CMK (cell line): ENCODE data around the gene CEP41.

ENCODE experiments used
- DNase-seq: peaks from one replicate; pipeline ENCODE4 v3.0.0-alpha.2; 2010; ENCODE audit warnings: low read depth

CEP41 gene

DNA sequence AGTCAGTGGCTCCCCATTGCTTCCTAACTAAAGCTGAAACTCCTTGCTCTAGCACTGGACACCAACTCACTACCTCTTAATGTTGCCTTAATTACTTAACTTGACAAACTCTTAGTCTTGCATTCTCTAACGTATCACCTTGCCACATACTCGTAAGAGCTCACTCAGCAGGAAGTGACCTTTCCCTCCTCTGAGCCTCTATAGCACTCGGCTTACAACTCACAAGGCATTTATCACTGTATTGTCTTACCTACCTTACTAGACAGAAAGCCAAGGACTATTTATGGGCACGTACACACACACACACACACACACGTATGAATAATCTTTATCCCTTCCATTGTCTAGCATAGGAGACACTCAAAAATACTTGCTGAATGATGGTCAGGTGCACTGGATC is 21.2 kb downstream of the CEP41 start:
- no peak for DNase-seq

DNA sequence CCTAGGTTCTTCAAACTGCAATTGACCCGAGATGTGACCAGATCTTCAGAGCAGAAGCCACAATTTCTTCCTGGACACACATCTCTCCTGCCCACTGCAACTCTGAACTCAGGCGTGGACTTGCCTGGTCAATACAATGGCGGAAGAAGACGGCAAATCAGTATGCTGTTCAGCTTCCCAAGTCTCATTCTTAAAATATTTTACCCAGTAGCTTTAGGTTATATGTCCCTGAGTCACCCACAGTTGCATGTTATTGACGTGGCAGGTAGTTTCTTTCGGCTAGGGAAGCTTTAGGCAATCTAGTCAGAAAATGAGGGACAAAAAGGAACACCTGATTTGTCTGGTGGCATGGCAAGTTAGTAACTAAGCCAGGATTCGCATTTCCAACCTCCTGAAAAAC is 22.5 kb downstream of the CEP41 start:
- DNase-seq, result no peak

DNA sequence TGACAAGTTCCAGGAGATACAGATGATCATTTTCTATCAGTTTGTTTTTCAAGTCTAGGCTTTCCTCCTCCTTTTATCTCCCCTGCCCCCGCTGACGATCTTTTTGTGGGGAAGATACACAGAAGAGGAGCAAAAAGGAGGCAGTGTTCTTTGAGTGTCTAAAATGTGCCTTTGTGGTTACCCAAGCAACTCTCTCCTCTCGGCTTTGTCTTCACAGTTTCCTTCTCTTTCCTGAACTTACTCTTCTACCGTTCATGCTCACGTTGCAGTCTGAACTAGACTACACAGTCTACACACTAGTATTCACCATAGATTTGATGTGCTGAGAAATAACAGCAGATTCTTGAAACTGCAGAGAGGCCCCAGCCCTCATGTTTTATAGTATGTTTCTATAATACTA is 23.6 kb downstream of the CEP41 start:
- DNase-seq, result no peak

DNA sequence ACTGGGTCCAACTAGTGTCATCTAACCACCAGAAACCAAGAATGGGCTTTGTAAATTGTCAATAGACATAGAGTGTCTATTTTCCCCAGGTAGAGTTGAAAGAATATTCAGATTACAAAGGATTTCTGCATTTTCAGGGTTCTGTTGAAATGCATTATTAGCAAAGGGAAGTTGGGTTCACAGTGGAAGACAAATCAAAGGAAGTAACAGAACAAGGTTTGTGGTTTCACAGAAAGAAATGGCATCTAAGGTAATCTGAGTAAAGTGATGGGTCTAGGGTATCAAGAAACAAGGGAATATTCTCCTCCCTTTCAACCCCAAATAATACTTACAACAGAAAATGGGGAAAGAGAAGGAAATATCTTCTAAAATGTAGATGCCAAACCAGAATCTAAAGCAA is 25.8 kb downstream of the CEP41 start:
- no peak for DNase-seq

DNA sequence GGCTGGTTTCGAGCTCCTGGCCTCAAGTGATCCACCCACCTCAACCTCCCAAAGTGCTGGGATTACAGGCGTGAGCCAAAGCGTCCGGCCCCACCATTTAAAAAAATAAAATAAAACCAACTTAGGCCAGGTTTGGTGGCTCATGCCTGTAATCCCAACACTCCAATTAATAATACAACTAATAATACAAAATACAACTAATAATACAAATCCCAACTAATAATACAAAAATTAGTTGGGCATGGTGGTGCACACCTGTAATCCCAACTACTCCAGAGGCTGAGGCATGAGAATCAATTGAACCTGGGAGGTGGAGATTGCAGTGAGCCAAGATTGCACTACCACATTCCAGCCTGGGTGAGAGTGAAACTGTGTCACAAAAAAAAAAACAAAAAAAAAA is 27.6 kb downstream of the CEP41 start:
- DNase-seq, result no peak

DNA sequence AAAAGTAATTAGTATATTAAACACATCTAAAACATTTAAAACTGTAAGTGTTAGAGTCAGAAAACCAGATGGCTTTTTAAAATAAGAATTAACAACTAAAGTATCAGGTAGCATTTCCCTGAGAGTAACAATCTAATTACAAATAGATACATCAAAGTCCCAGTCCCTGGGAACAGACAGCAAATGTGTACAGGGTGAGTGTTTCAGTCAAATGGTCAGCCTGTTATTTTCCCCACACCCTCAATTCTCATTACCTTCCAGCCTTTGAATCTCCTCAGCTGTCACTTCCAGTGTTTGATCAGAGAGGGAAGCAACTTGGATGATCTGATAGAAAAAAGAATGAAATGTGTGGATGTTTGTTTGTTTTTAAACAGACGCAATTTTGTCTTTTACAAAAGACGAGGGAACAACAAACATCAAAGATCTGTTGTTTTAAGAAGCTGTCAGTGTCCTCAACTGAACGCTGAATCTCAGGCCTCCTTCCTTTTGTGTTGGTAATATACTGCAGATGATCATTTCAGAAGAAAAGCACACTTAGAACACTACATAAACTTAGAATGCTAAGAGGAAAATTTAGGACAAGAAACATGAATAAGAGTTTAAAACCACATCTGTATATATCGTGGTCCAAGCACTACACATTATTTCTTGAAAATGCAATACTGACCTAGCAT is 29.8 kb downstream of the CEP41 start:
- no peak for DNase-seq

DNA sequence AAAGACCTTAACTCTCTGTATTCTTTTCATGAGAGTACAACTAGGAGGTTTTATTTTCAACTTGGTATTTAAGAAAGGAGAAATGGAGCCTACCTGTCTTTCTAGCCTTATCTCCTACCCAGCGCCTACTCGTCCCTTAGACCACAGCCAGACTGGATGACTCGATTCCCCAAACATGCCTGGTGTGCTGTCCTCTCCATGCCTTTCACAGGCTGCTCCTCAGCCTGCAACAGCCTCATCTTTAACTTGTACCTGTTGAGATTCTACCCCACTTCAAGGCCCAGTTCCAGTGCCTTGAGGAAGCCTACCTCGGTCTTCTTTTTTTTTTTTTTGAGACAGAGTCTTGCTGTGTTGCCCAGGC is 31.1 kb downstream of the CEP41 start:
- no peak for DNase-seq

DNA sequence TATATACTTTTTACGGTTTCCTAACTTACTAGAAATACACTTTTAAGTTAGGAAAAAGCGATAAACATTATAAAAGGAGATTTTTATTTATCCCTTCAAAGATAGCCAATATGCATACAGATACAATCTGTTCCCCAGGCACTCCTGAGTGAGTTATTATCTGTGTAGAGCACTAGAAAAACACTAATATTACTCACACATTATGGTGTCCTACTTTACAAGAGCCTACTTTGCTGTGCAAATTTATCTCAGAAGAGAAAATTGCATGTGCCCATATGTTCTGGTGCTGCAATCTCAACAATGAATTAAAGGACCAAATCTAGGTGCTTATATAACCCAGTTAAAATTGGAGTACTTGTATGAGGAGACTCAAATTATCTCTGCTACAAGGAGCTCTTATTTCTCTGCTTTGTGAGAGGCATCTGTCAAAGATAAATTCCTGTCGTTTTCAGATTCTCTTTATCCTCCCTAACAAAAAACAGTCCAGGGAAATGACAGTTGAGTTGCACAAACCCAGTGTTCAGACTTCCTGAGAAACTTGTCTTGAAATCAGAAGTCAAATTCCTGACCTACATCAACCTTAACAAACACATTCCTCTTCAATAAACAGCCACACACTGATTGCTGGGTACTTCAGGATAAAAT is 31.6 kb downstream of the CEP41 start:
- DNase-seq, result no peak

DNA sequence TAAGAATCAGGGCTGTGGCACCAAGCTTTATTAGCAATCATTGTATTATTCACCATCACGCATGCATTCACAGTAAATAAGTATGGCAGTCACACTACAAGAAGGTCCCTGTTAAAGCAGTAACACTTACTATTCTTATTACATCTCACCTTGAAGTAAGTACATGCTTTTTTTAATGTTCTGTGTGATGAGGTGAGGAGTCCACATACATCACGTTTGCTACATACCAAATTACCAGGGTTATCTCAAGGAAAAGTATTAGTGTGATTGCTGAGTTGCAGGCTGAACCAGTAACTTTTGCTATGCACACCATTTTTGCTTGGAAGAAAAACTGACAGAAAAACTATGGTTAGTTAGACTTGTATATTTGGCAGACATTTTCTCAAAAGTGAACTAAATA is 35.8 kb downstream of the CEP41 start:
- DNase-seq, result no peak

DNA sequence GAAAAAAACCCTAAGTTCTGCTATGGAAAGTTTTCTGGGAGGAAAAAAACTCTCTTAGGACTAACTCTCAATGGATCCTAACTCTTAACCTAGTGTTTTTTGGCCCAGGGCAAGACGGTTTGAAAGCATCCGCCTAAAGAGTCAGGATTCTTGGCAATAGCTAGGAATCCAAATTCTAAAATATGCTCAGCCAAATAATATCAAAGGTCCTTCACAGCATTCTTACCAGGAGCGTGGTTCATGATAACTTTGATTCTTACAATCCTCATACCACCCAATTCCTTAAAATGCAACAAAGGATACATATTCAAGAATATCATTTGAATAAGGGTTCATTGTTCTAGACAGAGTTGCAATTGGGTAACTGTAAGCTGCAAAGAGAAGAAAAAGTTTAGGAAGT is 39.2 kb downstream of the CEP41 start:
- no peak for DNase-seq

DNA sequence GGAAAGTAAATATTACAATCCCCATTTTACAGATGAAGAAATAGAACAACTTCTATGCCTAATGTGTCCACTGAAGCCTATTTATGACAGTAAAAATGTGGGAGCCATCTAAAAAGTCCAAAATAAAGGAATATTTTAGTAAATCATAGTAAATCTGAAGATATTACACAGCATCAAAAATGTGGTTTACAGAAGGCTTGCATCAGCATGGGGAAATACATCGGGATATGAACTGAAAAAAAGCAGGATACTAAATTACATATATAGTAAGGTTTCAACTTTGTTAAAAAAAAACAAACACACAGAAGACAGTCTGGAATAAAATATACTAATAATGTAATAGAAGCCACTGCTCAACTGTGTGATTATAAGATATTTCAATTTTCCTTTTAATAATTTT is 39.7 kb downstream of the CEP41 start:
- no peak for DNase-seq

DNA sequence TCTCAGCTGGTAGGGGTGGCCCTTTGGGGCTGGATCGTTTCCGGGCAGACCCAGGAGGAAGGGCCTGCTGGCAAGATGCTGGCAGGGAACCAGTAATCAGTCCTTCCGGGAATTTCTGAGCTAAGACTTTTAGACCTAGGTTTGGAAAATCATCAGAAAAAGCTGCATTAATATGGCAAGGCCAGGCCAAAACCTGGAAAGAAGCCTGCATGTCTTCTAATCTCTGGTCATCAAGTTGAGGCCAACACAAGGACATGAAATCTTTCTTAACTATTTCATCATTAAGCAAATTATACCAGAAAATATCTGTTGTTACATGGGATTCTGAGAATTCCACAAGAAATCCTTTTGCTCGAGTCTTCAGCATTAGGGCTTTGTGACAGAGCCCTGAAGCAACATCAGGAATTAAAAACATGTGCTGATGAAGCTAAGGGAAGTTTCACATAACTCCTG is 40.7 kb downstream of the CEP41 start:
- no peak for DNase-seq

DNA sequence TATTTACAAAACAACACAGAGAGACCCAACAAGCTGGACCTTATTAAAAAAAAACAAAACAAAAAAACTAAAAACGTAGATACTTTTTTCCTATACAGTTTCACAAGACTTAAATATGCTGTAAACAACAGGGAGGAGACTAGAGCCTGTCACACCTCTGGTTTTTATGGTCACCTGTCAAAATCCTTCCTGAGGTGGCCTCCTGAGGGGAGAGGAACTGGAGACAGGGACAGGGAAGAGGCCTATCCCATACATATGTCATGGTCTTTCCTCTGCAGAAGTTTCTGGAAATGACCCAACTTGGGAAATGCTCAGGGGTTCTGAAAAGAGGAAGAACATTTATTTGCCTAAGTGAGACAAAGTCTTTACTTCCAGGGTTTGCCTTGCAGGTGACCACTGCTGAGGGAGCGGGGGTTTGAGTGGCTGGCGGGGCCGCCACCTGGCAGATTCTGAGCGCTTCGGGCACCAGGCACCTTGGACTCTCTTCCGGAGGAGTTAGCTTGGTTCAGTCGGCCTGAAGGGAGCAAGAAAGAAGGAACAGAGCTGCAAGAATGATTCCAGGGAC is 42.2 kb downstream of the CEP41 start:
- no peak for DNase-seq

DNA sequence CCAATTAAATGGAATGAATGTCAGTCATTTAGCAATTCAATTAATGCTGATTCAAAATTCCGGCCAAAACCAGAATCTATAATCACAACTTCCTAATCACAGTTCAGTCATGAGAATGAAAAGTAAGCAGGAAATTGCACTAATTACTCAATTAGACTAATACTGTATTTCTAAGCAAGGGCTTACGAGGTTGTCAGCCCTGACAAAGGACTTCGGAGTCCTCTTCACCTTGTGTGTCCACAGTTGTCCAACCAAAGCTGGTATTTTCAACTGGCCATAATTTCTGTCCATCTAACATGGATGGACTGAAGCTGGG is 43.1 kb downstream of the CEP41 start:
- DNase-seq, result no peak

DNA sequence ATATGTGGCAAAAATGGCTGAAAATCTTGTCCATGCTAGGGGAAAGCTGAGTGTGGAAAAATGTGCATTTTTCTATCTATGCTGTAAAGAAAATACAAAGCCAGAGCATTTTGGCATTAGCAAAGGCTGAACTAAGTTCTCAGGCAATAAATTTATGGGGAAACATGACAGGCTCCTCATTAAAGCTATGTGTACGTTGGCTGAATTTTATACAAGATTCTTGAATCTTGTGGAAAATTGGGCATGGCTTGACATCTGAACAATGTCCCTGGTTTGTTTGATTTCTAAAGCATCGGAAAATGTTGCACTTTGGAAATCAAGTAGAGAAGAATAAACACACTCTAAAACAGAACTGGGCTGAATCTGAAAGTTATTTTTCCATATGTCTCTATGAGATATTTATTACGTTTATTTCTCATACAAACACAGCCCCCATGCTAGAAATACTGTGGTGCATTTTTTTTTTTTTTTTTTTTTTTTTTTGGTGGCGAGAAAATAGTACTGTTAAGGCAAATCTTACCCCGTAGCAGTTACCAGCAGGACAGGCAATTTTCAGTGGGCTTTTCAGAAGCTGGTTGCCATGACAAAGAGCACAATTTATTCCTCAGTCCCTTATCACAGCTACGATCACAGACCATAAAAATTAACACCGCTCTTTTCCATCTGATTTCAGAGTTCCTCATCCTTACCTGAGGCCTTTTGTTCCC is 43.6 kb downstream of the CEP41 start:
- no peak for DNase-seq

DNA sequence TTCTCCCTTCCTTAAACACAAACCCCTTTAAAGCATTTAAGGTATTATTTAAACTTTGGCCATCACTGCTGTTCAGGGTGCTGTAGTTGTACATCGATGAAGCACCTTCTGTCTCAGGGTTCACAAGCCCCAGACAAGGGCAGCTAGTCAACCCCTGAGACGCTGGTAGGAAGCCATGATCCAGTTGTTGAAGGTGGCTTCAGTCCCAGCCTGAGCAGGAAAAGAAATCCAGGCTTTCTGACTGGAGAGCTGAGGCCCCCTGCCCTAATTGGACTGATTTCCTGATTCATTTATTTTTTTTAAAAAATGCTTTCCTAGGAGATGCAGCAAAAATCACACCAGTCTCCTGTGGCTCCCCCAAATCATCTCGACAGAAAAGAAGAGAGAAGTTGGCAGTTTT is 44.7 kb downstream of the CEP41 start:
- no peak for DNase-seq

DNA sequence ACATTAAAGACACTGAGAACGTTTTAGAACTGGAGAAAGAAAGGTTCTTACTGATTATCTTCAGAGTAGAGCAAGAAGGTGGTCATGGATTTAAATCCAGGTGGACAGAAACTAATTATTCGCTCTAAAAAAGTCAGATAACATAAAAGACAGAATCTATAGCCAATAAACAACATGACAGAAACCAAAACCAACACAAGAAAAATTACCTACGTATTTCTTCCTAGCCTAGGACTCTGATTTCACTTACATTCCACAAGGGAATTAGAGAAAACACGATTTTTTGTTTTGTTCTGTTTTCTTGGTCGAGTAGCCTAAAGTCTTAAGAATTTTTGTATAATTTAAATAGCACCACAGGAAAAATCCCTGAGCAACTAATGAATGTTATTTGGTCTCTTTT is 45.4 kb downstream of the CEP41 start:
- no peak for DNase-seq

DNA sequence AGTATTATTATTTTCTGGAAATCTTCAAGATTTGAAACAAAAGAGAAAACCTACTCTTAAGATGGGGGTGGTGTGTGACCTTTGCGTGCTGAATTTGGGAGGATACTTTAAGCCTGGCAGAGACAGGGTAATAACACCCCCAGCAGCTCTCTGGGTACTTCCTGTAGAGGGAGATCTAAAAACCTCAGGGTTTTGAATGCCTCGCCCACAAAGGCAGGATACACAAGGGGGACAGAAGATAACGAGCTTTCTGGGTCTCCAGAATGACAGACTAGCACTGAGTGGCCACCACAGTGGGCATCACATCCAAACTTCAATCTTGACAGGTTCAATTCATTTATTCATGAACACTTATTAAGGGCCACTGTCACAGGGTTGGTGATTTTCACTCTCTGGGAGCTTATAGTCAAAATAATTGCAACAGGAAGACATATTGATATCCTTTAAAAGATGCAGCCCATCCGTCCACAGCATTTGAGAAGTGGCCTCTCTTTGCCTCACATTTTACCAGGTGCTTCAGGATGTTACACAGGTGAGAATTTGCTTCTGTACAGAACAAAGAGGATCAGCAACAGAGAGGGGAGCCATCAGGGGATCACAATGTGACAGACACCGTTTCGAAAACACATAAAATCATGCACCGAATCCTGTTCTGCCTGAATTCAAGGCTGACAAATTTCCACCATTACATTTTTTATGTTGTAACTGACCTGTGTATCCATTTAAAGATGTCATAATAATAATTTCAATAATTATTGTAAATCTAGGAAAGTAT is 46.2 kb downstream of the CEP41 start:
- DNase-seq, result peak; percentile 91

DNA sequence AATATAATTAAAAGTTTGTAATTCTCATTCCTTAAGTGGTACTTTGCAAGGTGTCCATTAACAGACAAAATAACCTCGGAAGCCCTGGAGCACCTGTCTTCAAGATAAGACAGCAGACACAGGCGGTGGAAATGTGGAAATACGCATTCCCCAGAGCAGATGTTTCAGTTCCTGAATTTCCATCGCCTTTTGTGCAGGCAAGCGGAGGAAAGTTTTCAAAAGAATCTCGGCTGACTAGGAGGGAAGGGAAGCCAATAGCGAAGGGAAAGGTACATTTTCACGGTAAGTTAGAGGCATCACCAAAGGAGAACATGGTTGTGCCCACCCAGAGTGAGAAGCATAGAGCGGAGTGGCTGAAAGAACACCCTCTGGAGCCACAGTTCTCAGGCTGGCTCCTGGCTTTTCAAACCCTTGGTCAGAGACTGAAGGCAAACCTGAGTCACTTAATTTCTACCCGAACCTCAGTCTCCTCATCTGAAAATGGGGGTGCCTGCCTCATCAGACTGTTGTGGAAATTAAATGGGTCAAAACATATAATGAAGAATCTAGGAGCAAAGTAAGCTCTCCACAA is 46.9 kb downstream of the CEP41 start:
- DNase-seq, result no peak

DNA sequence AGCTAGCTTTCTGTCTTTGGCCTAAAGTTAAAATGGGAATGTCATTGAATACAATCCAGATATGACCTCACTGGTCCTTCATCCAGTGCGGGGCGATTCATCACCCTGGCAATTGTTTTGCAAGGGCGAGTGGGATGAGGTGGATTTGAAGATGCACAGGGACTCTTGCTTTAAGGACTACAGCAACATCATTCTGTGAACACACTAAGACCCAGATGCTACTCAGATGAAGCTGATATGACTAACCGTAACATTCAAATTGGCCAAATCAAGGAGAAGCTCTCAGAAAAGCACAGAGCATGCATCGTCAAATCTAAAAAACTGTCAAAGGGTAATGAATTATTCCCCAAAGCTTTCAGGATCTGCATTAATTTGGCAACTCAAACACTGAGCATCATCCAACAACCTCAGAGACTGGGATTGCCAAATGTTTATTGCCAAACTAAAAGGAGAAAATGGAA is 47.7 kb downstream of the CEP41 start:
- no peak for DNase-seq

DNA sequence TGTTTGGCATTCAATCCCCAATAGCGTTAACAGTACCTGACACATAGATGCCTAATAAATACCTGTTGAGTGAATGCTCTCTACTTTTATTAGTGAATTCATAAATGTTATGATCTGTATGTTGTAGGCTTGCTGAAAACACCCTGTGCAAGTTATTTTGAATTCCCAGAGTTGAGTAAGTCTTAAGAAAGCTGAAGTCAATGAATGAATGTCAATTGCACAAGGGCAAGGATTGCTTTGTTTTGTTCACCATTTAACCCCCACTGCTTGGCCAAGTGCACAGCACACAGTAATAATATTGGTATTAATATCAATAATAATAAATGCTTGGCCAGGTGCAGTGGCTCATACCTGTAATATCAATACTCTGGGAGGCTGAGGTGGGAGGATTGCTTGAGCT is 50.3 kb downstream of the CEP41 start:
- DNase-seq, result no peak

DNA sequence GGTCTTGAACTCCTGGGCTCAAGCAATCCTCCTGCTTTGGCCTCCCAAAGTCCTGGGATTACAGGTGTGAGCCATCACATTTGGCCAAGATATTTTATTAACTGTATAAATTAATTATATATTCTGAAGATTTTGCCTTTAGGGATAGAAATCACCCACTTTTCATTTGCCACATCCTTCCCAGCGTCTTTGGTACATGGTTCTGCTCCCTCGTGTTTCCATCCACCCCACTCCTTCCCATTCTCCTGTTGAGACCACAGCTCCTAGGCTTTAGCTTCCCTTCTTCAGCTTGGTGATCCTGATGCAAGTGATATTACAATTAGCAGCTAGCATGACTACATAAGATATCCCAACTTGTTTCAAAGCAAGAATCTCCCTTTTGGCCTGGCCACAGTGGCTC is 52.1 kb downstream of the CEP41 start:
- no peak for DNase-seq
